Effector CD8-positive, alpha-beta T cell (primary cell): Measurements from ENCODE around the gene NIBAN1.
"Not testable (repeated sequence)": the region's sequence is repeated elsewhere in the genome, so short reads cannot be mapped to it uniquely, and the experiment has no call there.

Source experiments
- DNase-seq: peaks from one replicate; lab custom pipeline; 2025; lab: John Stamatoyannopoulos, UW

The NIBAN1 gene

DNA sequence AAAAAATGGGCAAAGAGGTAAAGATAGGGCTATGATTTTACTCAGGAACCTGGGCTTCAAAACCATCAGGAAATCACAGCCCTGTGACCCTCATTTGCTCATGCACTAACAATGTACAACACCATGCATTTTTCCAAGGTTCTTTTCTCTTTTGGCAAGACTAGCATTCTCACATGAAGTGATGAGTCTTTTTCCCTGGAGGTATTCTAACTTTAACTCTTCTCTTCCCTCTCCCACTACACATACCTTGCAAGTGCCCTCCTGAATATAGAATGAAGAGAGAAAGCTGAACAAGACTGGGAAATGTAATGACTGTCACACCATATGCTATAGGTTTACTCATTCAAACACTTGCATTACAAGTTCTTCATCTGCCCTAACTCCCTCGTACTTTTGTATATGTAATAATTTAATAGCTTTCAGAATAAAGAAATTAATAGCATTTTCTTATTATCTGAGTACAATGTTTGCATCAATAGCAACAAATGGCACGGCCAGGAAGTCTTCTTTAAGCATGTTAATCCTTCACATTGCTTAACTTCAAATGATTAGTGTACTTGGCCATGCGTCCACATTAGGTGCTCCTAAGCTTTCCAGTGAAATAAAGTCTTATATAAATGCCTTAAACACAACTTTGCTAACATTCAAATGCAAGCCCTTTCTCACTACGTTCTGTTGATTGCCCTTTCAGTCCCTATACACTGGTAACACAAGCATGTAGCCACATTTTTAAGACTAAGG is 1.8 kb downstream of the NIBAN1 start:
- no peak for DNase-seq

DNA sequence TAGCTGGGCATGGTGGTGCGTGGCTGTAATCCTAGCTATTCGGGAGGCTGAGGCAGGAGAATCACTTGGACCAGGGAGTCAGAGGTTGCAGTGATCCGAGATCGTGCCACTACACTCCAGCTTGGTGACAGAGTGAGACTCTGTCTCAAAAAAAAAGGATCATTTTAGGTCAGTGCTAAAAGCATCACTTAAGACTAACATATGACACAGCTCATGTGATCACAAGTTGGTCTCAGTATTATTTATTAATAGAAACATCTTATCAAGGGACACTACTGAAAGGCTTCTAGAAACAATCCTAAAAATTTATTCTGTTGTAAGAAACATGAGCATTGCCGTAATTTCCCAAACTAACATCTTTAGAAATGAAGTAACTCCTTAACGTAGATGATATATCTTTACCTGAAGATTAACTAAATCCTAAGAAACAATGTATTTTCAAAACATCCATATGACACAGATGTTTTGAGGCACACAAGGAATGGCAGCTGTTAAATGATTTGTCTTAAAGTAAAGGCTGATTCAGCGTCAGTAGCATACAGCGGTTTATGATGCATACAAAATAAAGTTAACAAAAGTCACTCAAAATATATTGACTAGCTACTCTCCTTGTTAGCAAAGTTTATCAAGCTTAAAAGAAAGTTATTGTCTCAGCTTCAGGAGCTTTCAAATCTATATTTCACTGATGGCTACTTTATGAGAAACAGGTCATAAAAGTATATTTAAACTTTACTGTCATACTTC is 2.6 kb downstream of the NIBAN1 start:
- DNase-seq = no peak

DNA sequence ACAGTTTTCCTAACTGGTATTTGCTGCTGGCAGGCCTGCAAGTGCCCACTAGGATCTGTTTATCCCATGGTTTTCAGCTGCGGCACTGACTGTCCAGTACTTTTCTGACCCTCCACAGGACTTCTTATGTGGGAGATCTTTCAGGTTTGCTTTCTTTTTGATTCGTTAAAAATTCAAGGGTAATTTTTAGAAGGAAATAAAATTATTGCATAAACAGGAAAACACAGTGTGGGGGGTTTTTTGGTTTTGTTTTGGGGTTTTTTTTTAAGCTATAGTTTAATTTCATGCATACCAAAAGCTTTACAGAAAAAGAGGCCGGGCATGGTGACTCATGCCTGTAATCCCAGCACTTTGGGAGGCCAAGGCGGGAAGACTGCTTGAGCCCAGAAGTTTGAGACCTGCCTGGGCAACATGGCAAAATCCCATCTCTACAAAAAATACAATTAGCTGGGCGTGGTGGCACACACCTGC is 3.6 kb downstream of the NIBAN1 start:
- no peak for DNase-seq

DNA sequence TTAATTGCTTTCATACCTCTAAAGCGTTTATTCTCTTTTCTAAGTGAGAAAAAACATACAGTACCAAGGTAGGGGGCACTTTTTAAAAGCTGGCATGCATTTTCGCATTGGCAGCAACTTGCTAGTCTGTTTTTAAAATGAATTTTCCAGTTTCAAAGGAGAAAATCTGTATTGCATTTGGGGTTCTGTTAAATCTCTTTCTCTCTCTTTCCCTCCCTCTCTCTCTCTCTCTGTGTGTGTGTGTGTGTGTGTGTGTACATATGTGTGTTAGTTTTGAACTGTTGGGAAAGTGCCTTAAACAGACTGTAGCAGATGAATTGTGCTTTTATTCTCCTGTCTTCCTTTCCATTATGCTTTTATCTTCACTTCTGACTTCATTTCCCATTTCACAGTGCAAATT is 7.3 kb downstream of the NIBAN1 start:
- DNase-seq = no peak

DNA sequence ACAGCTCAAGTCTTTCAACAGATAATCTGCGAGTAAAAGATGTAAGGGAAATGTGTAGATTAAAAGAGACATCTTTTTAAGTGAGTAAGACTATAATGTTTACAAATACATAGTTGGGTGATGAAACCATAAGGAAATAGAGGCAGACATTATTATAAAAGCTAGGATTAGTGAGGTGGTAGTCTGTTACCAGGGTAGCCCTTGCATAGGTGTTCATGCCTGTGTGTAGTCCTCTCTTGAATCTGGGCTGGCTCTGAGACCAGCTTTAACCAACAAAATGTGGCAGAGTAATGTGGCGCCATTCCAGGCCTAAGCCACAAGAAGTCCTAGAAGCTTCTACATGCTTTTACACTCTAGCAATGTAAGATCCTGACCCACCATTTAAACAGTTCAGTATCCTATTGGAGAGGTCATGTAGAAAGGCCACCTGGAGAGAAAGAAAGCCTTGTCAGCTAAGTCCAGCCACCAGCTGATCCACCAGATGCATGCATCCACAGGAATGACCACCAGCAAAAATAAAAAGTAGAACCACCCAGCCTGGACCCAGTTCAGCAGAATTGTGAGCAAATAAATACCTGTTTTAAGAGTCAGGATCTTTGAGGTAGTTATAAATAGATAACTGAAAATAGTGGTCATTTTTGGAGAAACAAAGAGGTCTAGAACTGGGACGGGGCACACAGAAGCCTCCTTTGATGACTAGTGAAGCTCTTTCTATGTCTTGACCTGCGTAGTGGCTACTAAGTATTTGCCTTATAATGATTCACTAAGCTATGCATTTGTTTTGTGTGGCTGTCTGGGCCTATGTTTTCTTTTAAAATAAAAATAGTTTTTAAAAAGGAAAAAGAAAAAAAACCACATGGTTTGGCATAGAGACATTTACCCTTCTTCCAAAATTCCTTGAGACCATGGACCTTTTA is 8.1 kb downstream of the NIBAN1 start:
- DNase-seq = no peak

DNA sequence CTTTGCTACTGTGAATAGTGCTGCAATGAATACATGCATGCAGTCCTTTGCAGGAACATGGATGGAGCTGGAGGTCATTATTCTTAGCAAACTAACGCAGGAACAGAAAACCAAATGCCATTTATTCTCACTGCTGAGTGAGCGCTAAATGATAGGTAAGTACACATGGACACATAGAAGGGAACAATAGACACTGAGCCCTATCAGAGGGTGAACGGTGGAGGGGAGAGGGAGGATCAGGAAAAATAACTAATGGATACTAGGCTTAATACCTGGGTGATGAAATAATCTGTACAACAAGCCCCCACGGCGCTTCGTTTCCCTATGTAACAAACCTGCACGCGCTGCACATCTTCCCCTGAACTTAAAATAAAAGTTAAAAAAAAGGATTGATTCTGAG is 8.9 kb downstream of the NIBAN1 start:
- no peak for DNase-seq

DNA sequence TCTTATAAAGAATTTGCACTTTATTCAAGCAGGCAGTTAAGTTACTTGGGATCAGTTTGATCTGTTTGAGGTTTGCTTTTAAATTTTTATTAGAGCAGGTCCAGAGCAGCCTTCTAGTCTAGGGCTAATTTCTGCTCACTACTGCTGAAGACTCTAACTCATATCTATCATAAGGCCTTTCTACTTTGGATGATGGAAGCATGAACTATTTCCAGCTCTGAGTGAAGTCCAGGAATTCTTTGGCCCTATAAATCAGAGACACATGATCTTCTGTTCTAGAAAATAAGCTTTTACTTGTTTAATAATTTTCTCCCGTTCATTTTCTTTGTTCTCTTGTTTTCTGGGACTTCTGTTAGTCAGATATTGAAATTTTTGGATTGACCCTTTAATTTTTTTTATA is 14.7 kb downstream of the NIBAN1 start:
- DNase-seq = no peak

DNA sequence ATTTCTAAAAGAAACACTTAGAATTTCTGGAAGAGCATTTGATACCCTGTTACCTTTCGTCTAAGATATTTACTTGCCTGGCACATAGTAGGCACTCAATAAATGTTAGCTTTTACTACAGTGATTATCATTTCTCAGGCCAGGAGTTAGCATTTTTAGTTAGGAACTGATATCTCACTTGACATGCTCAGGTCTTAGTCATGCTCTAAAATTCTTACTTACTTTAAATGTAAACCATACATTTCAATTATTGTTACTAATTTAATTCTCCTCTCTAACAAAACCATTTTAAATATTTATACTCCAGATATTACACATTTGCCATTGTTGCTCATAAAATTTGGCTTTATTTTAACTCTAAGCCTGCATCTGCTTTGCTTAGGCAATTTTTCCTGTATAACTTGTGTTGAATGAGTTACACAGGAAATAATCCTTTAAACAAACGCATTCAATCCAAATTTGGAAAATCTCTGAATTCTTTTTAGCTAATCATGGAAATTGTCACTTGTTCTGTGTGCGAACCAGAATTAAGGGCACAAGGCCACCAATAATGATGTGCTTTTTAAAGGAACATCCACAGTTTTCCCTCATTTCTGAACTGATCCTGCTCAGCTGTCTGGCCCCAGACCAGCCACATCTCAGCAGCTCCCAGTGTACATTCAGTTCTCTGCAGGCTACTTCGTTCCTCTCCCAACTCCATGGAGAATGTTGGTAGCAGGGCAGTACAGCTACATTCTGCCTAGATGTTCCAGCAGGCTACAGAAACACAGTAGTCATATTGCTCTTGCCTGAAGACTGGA is 15.6 kb downstream of the NIBAN1 start:
- DNase-seq = no peak

DNA sequence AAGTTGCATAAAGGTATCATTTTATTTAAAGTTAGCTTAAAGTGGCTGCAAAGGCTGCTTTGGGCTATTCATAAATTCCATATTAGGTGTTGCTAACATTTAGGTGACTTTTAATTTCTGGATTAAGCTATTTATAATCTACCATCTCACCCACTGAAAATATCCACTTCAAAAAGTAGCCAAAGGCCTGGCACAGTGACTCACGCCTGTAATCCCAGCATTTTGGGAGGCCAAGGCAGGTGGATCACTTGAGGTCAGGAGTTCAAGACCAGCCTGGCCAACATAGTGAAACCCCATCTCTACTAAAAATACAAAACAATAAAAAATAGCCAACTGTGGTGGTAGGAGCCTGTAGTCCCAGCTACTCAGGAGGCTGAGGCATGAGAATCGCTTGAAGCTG is 16.4 kb downstream of the NIBAN1 start:
- DNase-seq = not testable (repeated sequence)

DNA sequence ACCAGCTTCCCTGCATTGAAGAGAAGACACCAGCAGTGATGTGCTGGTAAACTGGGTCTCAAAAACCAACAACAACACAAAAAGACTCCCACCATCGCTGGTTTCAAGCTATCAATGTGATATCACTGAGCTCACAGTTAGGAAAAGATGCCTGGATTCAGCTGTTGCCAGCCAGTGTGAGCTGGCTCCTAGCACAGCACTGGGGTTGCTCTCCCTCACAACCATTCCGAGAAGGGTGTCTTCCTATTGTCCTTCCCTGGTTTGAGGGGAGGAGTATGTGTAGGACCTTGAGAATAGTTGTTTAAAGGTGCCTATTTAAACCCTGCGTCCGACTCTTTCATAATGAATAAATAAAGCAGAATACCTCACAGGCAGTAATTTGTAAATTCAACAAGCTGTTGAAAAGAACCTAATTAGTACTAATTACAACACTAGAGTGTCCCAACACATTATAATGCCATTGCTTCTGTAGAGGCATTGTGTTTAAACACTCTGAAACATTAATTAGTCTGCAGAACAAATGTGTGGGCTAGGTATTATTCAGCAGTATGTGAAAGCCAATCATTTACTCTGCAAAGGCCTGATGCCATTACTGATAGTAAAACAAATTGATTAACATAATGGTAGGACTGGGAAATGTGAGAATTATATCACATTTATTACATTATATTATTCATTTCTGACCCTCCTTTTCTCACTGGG is 17.2 kb downstream of the NIBAN1 start:
- DNase-seq = no peak

DNA sequence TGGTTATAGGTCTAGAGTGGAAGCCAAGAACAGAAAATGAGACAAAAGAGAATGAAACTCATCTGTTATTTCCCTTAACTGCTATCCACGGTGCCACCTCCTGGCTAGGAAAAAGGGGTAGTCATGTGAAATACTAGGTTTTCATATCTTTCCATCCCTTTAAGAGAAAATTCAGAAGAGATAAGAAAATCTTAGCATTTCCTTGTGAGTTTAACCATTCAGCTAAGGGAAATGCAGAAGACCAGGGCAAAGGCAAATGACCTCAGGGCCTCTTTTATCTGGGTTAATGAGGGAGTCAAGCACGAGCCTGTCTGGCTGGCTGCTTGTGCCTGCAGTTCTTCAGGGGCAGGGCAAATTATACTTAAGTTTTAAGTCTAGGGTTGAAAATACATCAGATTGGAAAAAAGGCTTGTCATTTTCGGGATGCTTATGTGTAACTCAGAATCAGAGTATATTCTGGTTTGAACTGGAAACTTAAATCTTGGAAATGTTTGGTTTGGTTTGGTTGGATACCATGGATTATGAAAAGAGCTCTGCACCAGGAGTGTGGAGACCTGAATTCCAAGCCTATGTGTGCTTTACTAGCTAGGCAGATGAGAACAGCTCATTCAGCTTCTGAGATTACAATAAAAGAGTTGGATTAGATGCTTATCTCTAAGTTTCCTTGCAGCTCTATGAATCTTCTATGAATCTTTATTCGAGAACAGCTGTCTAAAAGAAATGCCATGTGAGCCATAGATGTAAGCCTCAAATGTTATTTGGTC is 19.9 kb downstream of the NIBAN1 start:
- DNase-seq = no peak

DNA sequence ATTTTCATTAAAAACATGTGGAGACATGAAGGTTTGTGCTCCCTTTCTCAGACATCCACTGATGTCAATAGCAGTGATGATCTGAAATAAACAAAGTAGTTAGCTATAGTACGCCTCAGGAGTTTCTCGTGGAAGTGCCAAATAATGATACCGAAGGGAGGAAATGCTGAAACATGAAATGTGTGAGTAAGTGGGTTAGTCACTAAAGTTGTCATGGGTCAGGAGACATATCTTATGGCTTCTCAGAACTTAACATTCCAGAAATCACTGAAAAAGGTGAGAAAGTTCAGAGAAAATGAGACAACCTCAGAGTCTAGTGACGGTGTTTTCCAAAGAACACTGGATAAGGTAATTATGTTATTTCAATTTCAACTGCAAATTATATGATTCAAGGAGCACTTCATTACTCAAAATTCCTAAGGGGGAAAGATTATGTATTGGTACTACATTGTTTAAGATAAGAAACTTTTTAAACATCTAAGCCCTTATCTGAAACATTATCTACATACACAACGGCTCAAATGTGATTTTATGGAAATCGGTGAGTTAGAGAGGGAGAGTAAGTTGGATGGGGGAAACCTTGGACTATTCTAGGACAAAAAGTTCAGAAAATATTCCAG is 20.6 kb downstream of the NIBAN1 start:
- no peak for DNase-seq

DNA sequence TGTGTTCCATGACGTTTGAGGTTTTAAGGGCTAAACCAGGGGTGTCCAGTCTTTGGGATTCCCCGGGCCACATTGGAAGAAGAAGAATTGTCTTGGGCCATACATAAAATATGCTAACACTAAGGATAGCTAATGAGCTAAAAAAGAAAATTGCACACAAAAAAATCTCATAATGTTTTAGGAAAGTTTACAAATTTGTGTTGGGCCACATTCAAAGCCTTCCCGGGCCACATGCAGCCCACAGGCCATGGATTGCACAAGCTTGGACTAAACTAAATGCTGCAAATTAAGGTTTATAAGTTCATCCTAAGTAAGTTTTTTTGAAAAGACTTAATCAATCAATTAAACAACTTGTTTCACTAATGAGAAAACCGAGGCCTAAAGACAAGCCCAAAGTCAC is 21.9 kb downstream of the NIBAN1 start:
- no peak for DNase-seq

DNA sequence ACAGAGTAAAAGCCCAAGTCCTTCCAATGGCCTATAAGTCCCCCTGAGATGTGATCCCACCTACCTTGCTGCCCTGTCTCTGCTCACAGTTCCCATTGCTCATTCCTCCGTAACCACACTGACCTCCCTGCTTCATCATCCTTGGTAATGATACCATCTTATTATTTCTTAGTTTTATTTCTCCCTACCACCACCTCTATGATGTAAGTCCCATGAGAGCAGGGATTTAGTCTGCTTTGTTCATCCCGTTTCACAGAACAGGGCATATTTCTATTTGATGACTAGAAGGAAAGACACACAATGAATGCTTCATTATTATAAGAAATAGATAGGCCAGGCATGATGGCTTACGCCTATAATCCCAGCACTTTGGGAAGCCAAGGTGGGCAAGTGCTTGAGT is 22.5 kb downstream of the NIBAN1 start:
- no peak for DNase-seq

DNA sequence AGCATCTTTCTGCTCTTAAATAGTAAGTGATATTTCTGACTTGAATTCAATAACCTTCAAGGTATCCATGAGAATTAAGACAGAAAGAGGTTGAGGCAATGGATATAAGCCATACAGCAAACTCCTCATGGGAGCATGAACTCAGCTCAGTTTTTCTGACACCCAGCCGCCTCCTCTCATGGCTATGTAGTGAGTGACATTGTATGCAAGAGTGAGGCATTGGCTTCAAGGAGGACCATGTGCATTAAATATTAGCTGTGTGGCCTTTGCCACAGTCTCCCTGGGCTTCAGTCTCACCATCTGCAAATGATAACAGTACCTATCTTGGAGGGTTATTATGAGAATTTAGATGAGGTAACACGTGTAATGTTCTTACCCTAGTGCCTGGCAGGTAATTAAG is 23.4 kb downstream of the NIBAN1 start:
- no peak for DNase-seq

DNA sequence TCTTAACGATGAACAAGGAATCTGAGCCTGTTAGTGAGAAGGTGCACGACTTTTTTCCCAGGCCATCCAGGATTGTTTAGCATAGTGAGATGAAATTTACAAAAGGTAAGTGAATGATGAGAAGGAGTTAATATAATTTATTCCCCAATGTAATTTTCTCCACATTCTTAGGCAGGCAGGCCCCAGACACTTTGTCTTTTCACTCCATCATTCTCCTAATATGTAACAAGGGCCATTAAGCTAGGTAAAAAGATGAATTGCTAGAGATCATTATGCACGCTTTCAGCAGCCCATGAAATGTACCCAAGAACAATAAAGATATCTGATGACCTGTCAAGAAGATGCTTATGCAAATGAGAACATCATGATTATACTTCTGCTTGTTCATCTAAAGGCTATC is 24.1 kb downstream of the NIBAN1 start:
- no peak for DNase-seq

DNA sequence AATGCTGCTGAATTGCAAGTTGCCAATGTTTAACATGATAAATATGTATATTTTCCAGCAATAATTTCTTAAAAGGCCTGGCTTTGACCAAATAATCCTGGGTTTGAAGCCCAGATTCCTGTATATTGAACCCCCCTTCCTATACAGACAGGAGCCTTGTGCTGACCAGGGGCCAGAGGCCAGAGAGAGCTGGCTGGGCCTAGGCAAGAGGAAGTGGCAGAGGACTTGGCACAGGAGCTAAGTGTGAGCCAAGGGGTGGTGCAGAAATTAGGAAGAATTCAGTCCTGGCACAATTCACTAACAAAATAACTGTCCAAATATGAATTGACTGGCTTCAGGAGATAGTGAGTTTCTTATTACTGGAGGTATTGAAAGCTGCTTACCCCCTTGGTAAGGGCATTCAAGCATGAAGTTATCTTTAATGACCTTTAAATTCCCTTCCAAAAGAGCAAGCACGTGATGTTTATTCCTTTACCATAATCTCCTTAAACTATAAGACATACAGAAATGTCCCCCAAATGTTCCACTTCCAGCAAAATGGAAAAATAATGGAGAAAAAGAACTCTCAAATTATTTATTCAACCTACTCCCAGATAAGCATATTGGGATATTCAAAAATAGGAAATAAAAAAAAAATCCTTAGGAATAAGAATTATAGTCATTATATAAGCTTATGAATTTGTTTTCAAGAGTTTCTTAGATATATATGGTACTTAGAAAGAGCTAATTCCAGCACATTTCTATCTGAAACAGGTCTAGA is 26.6 kb downstream of the NIBAN1 start:
- DNase-seq = no peak

DNA sequence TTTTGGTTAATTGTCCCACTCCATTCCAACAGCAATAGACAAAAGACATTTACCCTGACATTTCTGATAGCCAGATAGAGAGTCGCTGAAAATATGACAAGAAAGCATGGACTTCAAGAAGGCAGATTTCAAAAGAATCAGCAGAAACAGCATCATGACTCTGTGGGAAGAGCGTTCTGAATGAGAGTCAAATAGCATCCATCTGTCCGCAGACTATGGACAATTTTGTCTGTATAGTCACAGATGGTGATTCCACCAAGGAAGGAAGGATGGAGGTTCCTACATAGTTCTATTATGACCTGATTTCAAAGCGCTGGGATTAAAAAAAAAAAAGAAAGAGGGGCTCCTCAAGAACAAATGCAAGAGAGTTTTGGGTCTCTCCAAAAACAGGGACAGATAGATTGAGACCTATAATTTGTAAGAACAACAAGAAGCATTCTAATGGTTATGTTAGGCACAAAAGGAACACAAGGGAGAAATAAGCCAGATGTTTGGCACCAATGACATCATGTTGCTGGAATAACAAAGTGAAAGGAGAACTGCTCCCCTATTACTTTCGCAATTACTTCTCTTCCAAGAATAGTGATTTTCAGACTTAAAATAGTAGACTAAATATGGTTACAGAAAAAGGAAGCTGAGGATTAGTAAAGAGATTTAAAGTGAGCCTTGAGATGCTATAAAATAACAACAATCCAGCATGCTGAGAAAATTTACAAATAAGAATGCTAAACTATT is 28.5 kb downstream of the NIBAN1 start:
- DNase-seq = no peak
